Lower leg skin (tissue), 4 donors: ENCODE measurements around the gene TDRD3. TPM values are rescaled to one million over a fixed set of nuclear protein-coding genes. Genes with fewer than 3 reads are reported as not detected.

Experiments used
- DNase-seq, 2 donors: peaks; one replicate each; pipeline ENCODE4 v3.0.0-alpha.2; 2019; ENCODE audit warnings: low spot score in 2 of 2
- H3K4me3 ChIP-seq: fragments of 200-600 bp; sonication (generic); 2 replicates; pipeline ENCODE4 v1.5.1; 2017; ENCODE audit warnings: mild to moderate bottlenecking, low read depth; ENCODE audit not compliant: poor library complexity, severe bottlenecking
- CTCF ChIP-seq, 3 donors: fragments of 450-650 bp; IDR thresholded peaks; one replicate each; pipeline ENCODE4 v1.5.1; 2016; ENCODE audit warnings: antibody characterized with exemption in 3 of 3, mild to moderate bottlenecking in 3 of 3, moderate library complexity in 2 of 3
- POLR2A ChIP-seq, 2 donors: fragments of 450-650 bp; IDR thresholded peaks; one replicate each; pipeline ENCODE4 v1.6.1; 2016 to 2017; ENCODE audit warnings: antibody characterized with exemption in 2 of 2, mild to moderate bottlenecking in 1 of 2, moderate library complexity in 1 of 2
- WGBS, 2 donors: methylation state at CpG; one replicate each; pipeline ENCODE4 v1.1.5; 2018; 5-methylcytosine and 5-hydroxymethylcytosine counted together
- intact Hi-C: fragments of 100-400 bp; cut with DNase I; formaldehyde crosslinking; loops from one replicate; pipeline ENCODE4 v1.15.0; 2023; ENCODE audit warnings: low total_unique reads
- total RNA-seq, 4 donors: library from RNA; depleted of rRNA; stranded (reverse); fragments of >200 nt; gene quantifications; one replicate each; pipeline ENCODE4 v1.1.0, GENCODE V29; 2016

Gene TDRD3
- total RNA-seq, 4 donors from 2014 or later = 12.5 to 21.5 (median 18.2) TPM

GRCh38 chr13:60520902-60521569, 124.0 kb downstream of the TDRD3 start:
- H3K4me3 ChIP-seq = no peak overlapping the region
- DNase-seq = no peak
- TF ChIP-seq POLR2A (IDR thresholded peaks at IDR 0.05) (no peak), CTCF (IDR thresholded peaks at IDR 0.05) (no peak)
- intact Hi-C loops = no loop called here
- WGBS, 2 donors = 91 to 95% methylated on average over 4 of the region's 4 CpGs

- DNase-seq = no peak
- TF ChIP-seq POLR2A (IDR thresholded peaks at IDR 0.05) (no peak), CTCF (IDR thresholded peaks at IDR 0.05) (no peak)
- H3K4me3 ChIP-seq = no peak overlapping the region
- WGBS, 2 donors = 25 to 39% methylated on average over 1 of the region's 1 CpG
- intact Hi-C loops = no loop called here
These were observed 141.5 kb downstream of the TDRD3 start for GRCh38 chr13:60538566-60538965.

- no peak overlapping the region for H3K4me3 ChIP-seq
- intact Hi-C loops = no loop called here
- DNase-seq = no peak
- no peak for TF ChIP-seq POLR2A (IDR thresholded peaks at IDR 0.05)
- WGBS, 2 donors = 94 to 97% methylated on average over 4 of the region's 4 CpGs
These were observed 143.3 kb downstream of the TDRD3 start for GRCh38 chr13:60540276-60540675.

GRCh38 chr13:60562096-60562780, 165.2 kb downstream of the TDRD3 start:
- DNase-seq = no peak
- TF ChIP-seq POLR2A (IDR thresholded peaks at IDR 0.05) (no peak), CTCF (IDR thresholded peaks at IDR 0.05) (no peak)
- intact Hi-C loops = no loop called here
- 92% methylated on average over 5 of the region's 5 CpGs for WGBS, 2 donors
- no peak overlapping the region for H3K4me3 ChIP-seq

- no peak for DNase-seq
- TF ChIP-seq CTCF (IDR thresholded peaks at IDR 0.05) (no peak), POLR2A (IDR thresholded peaks at IDR 0.05) (no peak)
- no peak overlapping the region for H3K4me3 ChIP-seq
- intact Hi-C loops = no loop called here
These were observed 174.6 kb downstream of the TDRD3 start for GRCh38 chr13:60571571-60571970.

- no peak overlapping the region for H3K4me3 ChIP-seq
- intact Hi-C loops = no loop called here
- TF ChIP-seq CTCF (IDR thresholded peaks at IDR 0.05) = no peak
- no peak for TF ChIP-seq POLR2A (IDR thresholded peaks at IDR 0.05)
- DNase-seq = no peak
- 73 to 74% methylated on average over 5 of the region's 5 CpGs for WGBS, 2 donors
These were observed 175.2 kb downstream of the TDRD3 start for GRCh38 chr13:60572003-60572798.
